ENCODE results near the gene OTUD4.
"Not testable (repeated sequence)": the region's sequence is repeated elsewhere in the genome, so short reads cannot be mapped to it uniquely, and the experiment has no call there.

OTUD4 gene

GRCh38 chr4:145179861-145180297 is 510 bp downstream of the OTUD4 start:
- H3K27ac ChIP-seq (replicated peaks): peak overlapping the region; percentile 99
- DNase-seq (ENCODE audit: low read depth in 1 of 2, low spot score in 1 of 2); H3K27me3 ChIP-seq (ENCODE audit: insufficient read depth, poor library complexity, severe bottlenecking): not testable (repeated sequence)
- peak overlapping the region; percentile 65 for H3K4me3 ChIP-seq (replicated peaks; ENCODE audit: insufficient read depth, low read length)

- H3K27ac ChIP-seq (replicated peaks): peak overlapping the region; percentile 99
- TF ChIP-seq POLR2AphosphoS5 (IDR thresholded peaks at IDR 0.05; ENCODE audit: low read depth) (peak; percentile 46; the same call in 1 of the 2 replicates), GABPA (IDR thresholded peaks at IDR 0.05; ENCODE audit: low read depth) (no peak), CTCF (IDR thresholded peaks at IDR 0.05; ENCODE audit: insufficient read depth, low read length) (no peak), SPI1 (IDR thresholded peaks at IDR 0.05; ENCODE audit: borderline replicate concordance, low read depth) (no peak), REST (IDR thresholded peaks at IDR 0.05; ENCODE audit: insufficient replicate concordance, low read depth) (no peak)
- peak; percentile 57 to 63 for DNase-seq (ENCODE audit: low read depth in 1 of 2, low spot score in 1 of 2)
These were observed 1.0 kb downstream of the OTUD4 start for GRCh38 chr4:145179281-145179860.

GRCh38 chr4:145178740-145179280 is 1.6 kb downstream of the OTUD4 start:
- TF ChIP-seq GABPA (IDR thresholded peaks at IDR 0.05; ENCODE audit: low read depth) (no peak), SPI1 (IDR thresholded peaks at IDR 0.05; ENCODE audit: borderline replicate concordance, low read depth) (no peak), POLR2AphosphoS5 (IDR thresholded peaks at IDR 0.05; ENCODE audit: low read depth) (no peak), CTCF (IDR thresholded peaks at IDR 0.05; ENCODE audit: insufficient read depth, low read length) (no peak), REST (IDR thresholded peaks at IDR 0.05; ENCODE audit: insufficient replicate concordance, low read depth) (no peak)
- peak in 1 of 2 experiments; percentile 23 for DNase-seq (ENCODE audit: low read depth in 1 of 2, low spot score in 1 of 2)
- Histone ChIP-seq H3K4me3 (replicated peaks; ENCODE audit: insufficient read depth, low read length) (peak overlapping the region; percentile 65), H3K27ac (replicated peaks) (peak overlapping the region; percentile 99), H3K27me3 (ENCODE audit: insufficient read depth, poor library complexity, severe bottlenecking) (no peaks in the 10 kb centered on the region)

More at GRCh38 chr4:145179281-145179860, 1.0 kb downstream of the OTUD4 start:
- Histone ChIP-seq H3K4me3 (replicated peaks; ENCODE audit: insufficient read depth, low read length) (peak overlapping the region; percentile 65), H3K27me3 (ENCODE audit: insufficient read depth, poor library complexity, severe bottlenecking) (no peaks in the 10 kb centered on the region)

- TF ChIP-seq SPI1 (IDR thresholded peaks at IDR 0.05; ENCODE audit: borderline replicate concordance, low read depth) (peak; percentile 1; the same call in 1 of the 2 replicates), REST (IDR thresholded peaks at IDR 0.05; ENCODE audit: insufficient replicate concordance, low read depth) (no peak), POLR2AphosphoS5 (IDR thresholded peaks at IDR 0.05; ENCODE audit: low read depth) (no peak), GABPA (IDR thresholded peaks at IDR 0.05; ENCODE audit: low read depth) (no peak)
- Histone ChIP-seq H3K4me3 (replicated peaks; ENCODE audit: insufficient read depth, low read length) (peak overlapping the region; percentile 65), H3K27me3 (ENCODE audit: insufficient read depth, poor library complexity, severe bottlenecking) (no peaks in the 10 kb centered on the region), H3K27ac (replicated peaks) (peak overlapping the region; percentile 99)
- peak; percentile 60 to 65 for DNase-seq (ENCODE audit: low read depth in 1 of 2, low spot score in 1 of 2)
These were observed 2.4 kb downstream of the OTUD4 start for GRCh38 chr4:145177906-145178538.

Measured in HL-60 (cell line).